ENCODE measurements around the gene AZIN2.
"Not testable (repeated sequence)": the region's sequence is repeated elsewhere in the genome, so short reads cannot be mapped to it uniquely, and the experiment has no call there.

The AZIN2 gene

GRCh38 chr1:33133478-33134105 is 52.6 kb downstream of the AZIN2 start:
- in situ Hi-C loops (cut with MboI; ENCODE audit: low pct_unique_long_range_greater_than_20kb, low sequenced_read_pairs, unreplicated experiment) = no loop called here
- no peak for TF ChIP-seq CTCF (IDR thresholded peaks at IDR 0.05; ENCODE audit: extremely low read depth, insufficient read depth, missing control alignments)
- DNase-seq (ENCODE audit: low spot score) = no peak

DNA sequence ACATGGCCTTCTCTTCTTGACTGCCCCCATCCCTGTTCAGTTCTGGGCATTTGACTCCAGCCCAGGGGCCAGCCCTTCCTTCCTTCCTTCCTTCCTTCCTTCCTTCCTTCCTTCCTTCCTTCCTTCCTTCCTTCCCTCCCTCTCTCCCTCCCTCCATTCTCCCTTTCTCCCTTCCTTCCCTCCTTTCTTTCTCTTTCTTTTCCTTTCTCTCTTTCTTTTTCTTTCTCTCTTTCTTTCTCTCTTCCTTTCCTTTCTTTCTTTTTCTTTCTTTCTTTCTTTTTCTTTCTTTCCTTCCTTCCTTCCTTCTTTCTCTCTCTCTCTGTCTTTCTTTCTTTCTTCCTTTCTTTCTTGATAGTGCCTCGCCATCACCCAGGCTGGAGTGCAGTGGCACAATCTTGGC is 55.1 kb downstream of the AZIN2 start:
- DNase-seq (ENCODE audit: low spot score); in situ Hi-C loops (cut with MboI; ENCODE audit: low pct_unique_long_range_greater_than_20kb, low sequenced_read_pairs, unreplicated experiment): not testable (repeated sequence)

GRCh38 chr1:33137800-33138199 is 56.8 kb downstream of the AZIN2 start:
- in situ Hi-C loops (cut with MboI; ENCODE audit: low pct_unique_long_range_greater_than_20kb, low sequenced_read_pairs, unreplicated experiment) = no loop called here
- peak; percentile 47 for TF ChIP-seq CTCF (IDR thresholded peaks at IDR 0.05; ENCODE audit: extremely low read depth, insufficient read depth, missing control alignments)
- no peak for DNase-seq (ENCODE audit: low spot score)

GRCh38 chr1:33140153-33141149 is 59.5 kb downstream of the AZIN2 start:
- in situ Hi-C loops (cut with MboI; ENCODE audit: low pct_unique_long_range_greater_than_20kb, low sequenced_read_pairs, unreplicated experiment) = no loop called here
- no peak for TF ChIP-seq CTCF (IDR thresholded peaks at IDR 0.05; ENCODE audit: extremely low read depth, insufficient read depth, missing control alignments)
- DNase-seq (ENCODE audit: low spot score) = no peak

DNA sequence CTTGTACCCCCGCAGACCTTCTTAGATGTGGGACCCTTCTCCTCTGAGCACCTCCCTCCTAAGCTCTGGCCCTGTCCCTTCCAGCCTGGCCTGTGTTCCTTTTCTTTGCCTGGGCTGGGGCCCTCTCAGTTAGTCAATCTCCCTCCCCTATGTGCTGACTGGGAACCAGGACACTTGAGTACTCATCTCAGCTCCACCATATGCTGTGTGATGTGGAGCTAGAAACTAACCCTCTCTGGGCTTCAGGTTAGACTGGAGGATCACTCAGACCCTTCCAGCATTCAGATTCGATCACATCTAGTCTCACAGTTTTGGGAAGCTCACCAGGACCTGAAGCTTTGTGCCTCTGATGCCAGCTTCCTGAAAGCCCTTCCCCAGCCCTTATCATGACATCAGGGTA is 60.3 kb downstream of the AZIN2 start:
- TF ChIP-seq CTCF (IDR thresholded peaks at IDR 0.05; ENCODE audit: extremely low read depth, insufficient read depth, missing control alignments) = no peak
- in situ Hi-C loops (cut with MboI; ENCODE audit: low pct_unique_long_range_greater_than_20kb, low sequenced_read_pairs, unreplicated experiment) = no loop called here
- no peak for DNase-seq (ENCODE audit: low spot score)

DNA sequence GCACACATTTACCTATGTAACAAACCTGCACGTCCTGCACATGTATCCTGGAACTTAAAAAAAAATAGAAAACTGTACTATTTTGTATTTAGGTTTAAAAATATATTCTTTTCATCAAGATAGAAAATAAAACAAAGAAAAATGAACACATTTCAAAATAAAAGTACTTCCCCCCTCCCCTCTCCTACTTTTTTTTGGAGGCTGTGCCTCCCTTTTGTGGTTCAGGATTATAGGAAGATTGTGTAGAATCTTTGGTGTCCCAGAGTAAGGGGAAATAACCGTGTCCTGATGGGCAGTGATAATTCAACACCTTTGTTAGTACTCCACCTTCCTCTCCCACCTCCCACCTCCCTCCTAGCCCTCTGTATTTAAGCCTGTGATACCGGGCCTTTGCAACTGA is 60.8 kb downstream of the AZIN2 start:
- TF ChIP-seq CTCF (IDR thresholded peaks at IDR 0.05; ENCODE audit: extremely low read depth, insufficient read depth, missing control alignments) = no peak
- DNase-seq (ENCODE audit: low spot score) = no peak
- in situ Hi-C loops (cut with MboI; ENCODE audit: low pct_unique_long_range_greater_than_20kb, low sequenced_read_pairs, unreplicated experiment) = no loop called here

- in situ Hi-C loops (cut with MboI; ENCODE audit: low pct_unique_long_range_greater_than_20kb, low sequenced_read_pairs, unreplicated experiment) = no loop called here
- no peak for DNase-seq (ENCODE audit: low spot score)
- TF ChIP-seq CTCF (IDR thresholded peaks at IDR 0.05; ENCODE audit: extremely low read depth, insufficient read depth, missing control alignments) = no peak
Measured at GRCh38 chr1:33142483-33143064, 61.6 kb downstream of the AZIN2 start.
